Measurements from ENCODE around the gene CNDP2.

- TF ChIP-seq CTCF (IDR thresholded peaks at IDR 0.05; ENCODE audit: low read depth, low read length) (no peak), MAX (IDR thresholded peaks at IDR 0.05; ENCODE audit: low read depth, low read length) (no peak)
Measured at GRCh38 chr18:74507097-74507881, 11.1 kb downstream of the CNDP2 start.
